Mucosa of descending colon (tissue), 3 donors: Measurements from ENCODE around the gene PSAP. TPM values are rescaled to one million over a fixed set of nuclear protein-coding genes. Genes with fewer than 3 reads are reported as not detected.

Experiments
- ATAC-seq: fragments of 200-7000 bp; cut with Tn5 transposase; one replicate; pipeline ENCODE4 v1.9.1; 2020; ENCODE audit warnings: mild to moderate bottlenecking, moderate library complexity
- DNase-seq, 3 donors: peaks; one replicate each; pipeline ENCODE4 v3.0.0-alpha.2; 2020
- H3K36me3 ChIP-seq: fragments of 200-600 bp; one replicate; pipeline ENCODE4 v1.8.0; 2021; ENCODE audit warnings: low read depth, mild to moderate bottlenecking
- H3K4me1 ChIP-seq: fragments of 200-600 bp; one replicate; pipeline ENCODE4 v1.8.0; 2021; ENCODE audit warnings: low read depth, mild to moderate bottlenecking
- H3K4me3 ChIP-seq: fragments of 200-600 bp; one replicate; pipeline ENCODE4 v1.8.0; 2021; ENCODE audit warnings: mild to moderate bottlenecking
- H3K9me3 ChIP-seq: fragments of 200-600 bp; one replicate; pipeline ENCODE4 v1.8.0; 2021; ENCODE audit warnings: mild to moderate bottlenecking
- CTCF ChIP-seq: fragments of 200-600 bp; IDR thresholded peaks from one replicate; pipeline ENCODE4 v1.8.0; 2022; ENCODE audit warnings: antibody characterized with exemption, mild to moderate bottlenecking
- intact Hi-C, 2 donors: fragments of 100-400 bp; cut with DNase I in 1 of 2; cut with micrococcal nuclease in 1 of 2; formaldehyde crosslinking; loops; one replicate each; pipeline versions ENCODE4 v1.11.0 to v1.11.1; 2022; cut with DNase I, micrococcal nuclease
- total RNA-seq, 3 donors: library from RNA; stranded (reverse); fragmentation: NEBNext Ultra II Directional in 2 of 3; extraction: Animal tissue kit (Norgen Biotek cat#: 25700) in 2 of 3; gene quantifications; one replicate each; pipeline versions ENCODE4 v1.2.1 to v1.2.4, GENCODE V29; 2021 to 2023
- donor health status: DM: no; HTN: no; CAD: no; lungs with moderate emphysema.
- donor health status: DM: no; HTN: no; CAD: no.
- donor health status: DM: no; HTN: yes; CAD: no.

Gene PSAP
- total RNA-seq, 3 donors from 2014 or later: 561 to 810 (median 653) TPM

DNA sequence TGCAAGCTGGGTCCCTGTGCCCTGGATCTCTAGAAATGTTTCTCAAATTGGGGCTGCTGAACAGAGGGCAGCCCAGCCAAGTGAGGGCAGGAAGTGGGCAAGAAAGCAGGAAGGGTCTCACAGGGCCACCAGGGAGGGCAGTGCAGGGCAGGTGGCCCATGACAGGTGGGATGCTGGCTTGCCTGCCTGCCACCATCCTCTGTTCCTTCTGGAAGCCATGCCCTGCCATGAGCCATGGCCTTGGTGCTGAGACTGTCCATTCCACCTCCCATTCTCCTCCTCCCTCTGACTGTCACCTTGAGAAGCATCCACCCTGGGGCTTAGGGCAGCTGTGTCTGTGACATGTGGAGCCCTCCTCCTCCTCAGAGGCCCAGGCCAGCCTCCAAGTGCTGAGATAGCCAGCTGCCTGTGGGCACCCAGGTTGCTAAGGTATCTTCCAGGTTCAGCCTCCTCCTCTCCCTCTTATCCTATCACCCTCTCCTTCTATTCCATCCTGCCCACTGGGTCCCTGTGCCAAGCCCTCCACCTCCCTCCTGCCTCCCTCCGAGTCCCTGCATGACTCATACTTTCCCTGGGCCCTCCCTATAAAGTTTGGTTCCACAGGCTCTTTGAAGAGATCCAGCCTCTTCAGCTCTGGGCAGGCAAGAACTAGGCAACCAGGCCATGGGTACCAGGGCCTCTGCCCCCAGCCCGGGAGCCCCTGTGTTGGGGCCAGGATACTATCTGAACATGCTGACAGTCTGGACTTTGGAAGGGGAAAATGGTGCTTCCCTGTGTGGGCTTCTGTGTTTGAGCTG lies 79.0 kb downstream of the PSAP start:
- TF ChIP-seq CTCF: no peak
- DNase-seq (peak; percentile 56 to 71 (median 62)), ATAC-seq (peak; percentile 8)
- Histone ChIP-seq H3K4me3 (no peak overlapping the region), H3K36me3 (no peaks in the 10 kb centered on the region), H3K9me3 (no peaks in the 10 kb centered on the region), H3K4me1 (peaks cover 53% of the 10 kb centered on the region)
- intact Hi-C loops: loop anchor here in 1 of 2 donors (10.0 kb wide), 1 partner anchor 47 kb away; no protein-coding TSS in a partner anchor

DNA sequence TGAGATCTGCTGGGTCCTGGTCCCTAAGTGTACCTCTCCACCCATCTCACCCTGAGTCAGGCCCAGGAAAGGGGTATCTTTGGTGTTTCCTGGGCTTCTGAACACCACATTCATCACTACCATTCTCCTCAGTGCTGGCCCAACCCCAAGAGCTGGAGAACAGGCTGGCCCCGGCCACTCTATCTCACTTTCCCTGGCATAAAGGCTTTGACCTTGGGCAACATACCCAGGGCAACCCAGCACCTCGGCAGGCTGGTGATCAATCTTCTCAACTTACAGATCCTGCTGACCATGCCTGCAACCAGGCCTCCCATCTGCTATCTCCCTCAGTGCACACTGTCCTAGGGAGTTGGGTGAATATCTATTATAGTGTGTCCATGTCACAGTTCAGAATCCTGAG lies 79.8 kb downstream of the PSAP start:
- intact Hi-C loops: loop anchor here in 1 of 2 donors (10.0 kb wide), 1 partner anchor 46 kb away; no protein-coding TSS in a partner anchor

DNA sequence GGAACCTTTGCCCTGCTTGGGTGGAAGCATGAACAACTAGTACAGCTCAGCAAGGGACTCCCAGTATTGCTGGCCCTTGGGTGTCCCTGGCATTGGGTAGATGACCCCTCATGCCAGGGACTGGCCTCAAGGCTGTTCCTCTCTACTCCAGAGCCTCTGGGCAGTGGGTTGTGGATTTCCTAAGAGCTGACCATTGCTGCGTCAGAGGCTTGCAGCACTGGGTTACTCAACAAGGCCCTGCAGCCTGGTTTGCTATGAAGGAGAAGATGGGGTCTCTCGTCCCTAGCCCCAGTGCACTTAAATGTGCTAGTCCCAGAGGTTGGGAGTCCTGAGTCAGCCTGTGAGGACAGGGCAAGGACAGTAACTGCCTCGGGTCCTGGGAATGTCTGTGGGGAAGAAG lies 80.3 kb downstream of the PSAP start:
- DNase-seq (peak in 2 of 3 donors; percentile 39 to 55), ATAC-seq (no peak)
- no peak for TF ChIP-seq CTCF
- Histone ChIP-seq H3K36me3 (no peaks in the 10 kb centered on the region), H3K9me3 (no peaks in the 10 kb centered on the region), H3K4me3 (no peak overlapping the region), H3K4me1 (peaks cover 65% of the 10 kb centered on the region)
- intact Hi-C loops: loop anchor here in 1 of 2 donors (10.0 kb wide), 1 partner anchor 46 kb away; no protein-coding TSS in a partner anchor

More for the DNA sequence above, 79.8 kb downstream of the PSAP start:
- ATAC-seq (no peak), DNase-seq (peak in 2 of 3 donors; percentile 28 to 42)
- H3K4me1 ChIP-seq: peaks cover 61% of the 10 kb centered on the region
- no peak overlapping the region for H3K4me3 ChIP-seq
- TF ChIP-seq CTCF: no peak
- H3K36me3 ChIP-seq: no peaks in the 10 kb centered on the region
- no peaks in the 10 kb centered on the region for H3K9me3 ChIP-seq

- H3K4me1 ChIP-seq: peaks cover 69% of the 10 kb centered on the region
- no peak overlapping the region for H3K4me3 ChIP-seq
- DNase-seq (peak in 1 of 3 donors; percentile 51), ATAC-seq (no peak)
- no peak for TF ChIP-seq CTCF
- intact Hi-C loops: loop anchor here in 1 of 2 donors (10.0 kb wide), 1 partner anchor 45 kb away; no protein-coding TSS in a partner anchor
- no peaks in the 10 kb centered on the region for H3K36me3 ChIP-seq
- H3K9me3 ChIP-seq: no peaks in the 10 kb centered on the region
These were observed 80.8 kb downstream of the PSAP start for GRCh38 chr10:71770255-71770654.

- ATAC-seq: no peak
- no peak for TF ChIP-seq CTCF
- intact Hi-C loops: loop anchor here in 1 of 2 donors (10.0 kb wide), 1 partner anchor 55 kb away; the partner anchor contains the start of gene C10orf105
- Histone ChIP-seq H3K36me3 (no peaks in the 10 kb centered on the region), H3K4me1 (peaks cover 69% of the 10 kb centered on the region), H3K9me3 (no peaks in the 10 kb centered on the region), H3K4me3 (no peak overlapping the region)
- DNase-seq: peak in 2 of 3 donors; percentile 28
These were observed 81.7 kb downstream of the PSAP start for GRCh38 chr10:71769279-71769823.
